Fibroblast of lung (primary cell): ENCODE measurements around the gene NPS. TPM values are rescaled to one million over a fixed set of nuclear protein-coding genes. Genes with fewer than 3 reads are reported as not detected.

Experiments used
- DNase-seq, 2 donors: peaks; one replicate each; pipeline versions ENCODE4 v3.0.0 to v3.0.0-alpha.2; 2010; ENCODE audit warnings: low read depth in 2 of 2
- H2AFZ ChIP-seq: 2 replicates; pipeline ENCODE4 v1.5.1; 2012; ENCODE audit warnings: low read length, control low read depth, inconsistent platforms
- H3K27ac ChIP-seq: 2 replicates; pipeline ENCODE4 v1.5.1; 2011; ENCODE audit warnings: low read length, control low read depth; ENCODE audit not compliant: insufficient read depth
- H3K27me3 ChIP-seq: 2 replicates; pipeline ENCODE4 v1.5.1; 2011; ENCODE audit warnings: mild to moderate bottlenecking, low read length; ENCODE audit not compliant: control insufficient read depth, insufficient read depth
- H3K36me3 ChIP-seq: 2 replicates; pipeline ENCODE4 v1.5.1; 2011; ENCODE audit warnings: low read length; ENCODE audit not compliant: control insufficient read depth, insufficient read depth
- H3K4me1 ChIP-seq: 2 replicates; pipeline ENCODE4 v1.5.1; 2011; ENCODE audit warnings: low read length; ENCODE audit not compliant: control insufficient read depth, insufficient read depth; ENCODE audit errors: extremely low read depth
- H3K4me2 ChIP-seq: 2 replicates; pipeline ENCODE4 v1.5.1; 2011; ENCODE audit warnings: low read length, control low read depth; ENCODE audit not compliant: insufficient read depth; ENCODE audit errors: extremely low read depth
- H3K4me3 ChIP-seq, 4 experiments: fragments of 200-600 bp in 1 of 4; sonication (generic) in 1 of 4; replicated peaks in 1 of 4; 2 replicates each; pipeline ENCODE4 v1.5.1; 2011 to 2016; ENCODE audit warnings: low read length in 4 of 4, low read depth in 3 of 4, mild to moderate bottlenecking in 3 of 4, control low read depth in 2 of 4, inconsistent platforms in 1 of 4, mixed read lengths in 1 of 4; ENCODE audit not compliant: insufficient read depth in 1 of 4; ENCODE audit errors: control extremely low read depth in 1 of 4
- H3K79me2 ChIP-seq: 2 replicates; pipeline ENCODE4 v1.5.1; 2012; ENCODE audit warnings: mild to moderate bottlenecking, low read length, inconsistent platforms; ENCODE audit not compliant: control insufficient read depth, insufficient read depth
- H3K9ac ChIP-seq: 2 replicates; pipeline ENCODE4 v1.5.1; 2011; ENCODE audit warnings: mild to moderate bottlenecking, low read length, control low read depth; ENCODE audit not compliant: insufficient read depth
- H3K9me3 ChIP-seq: 2 replicates; pipeline ENCODE4 v1.5.1; 2012; ENCODE audit warnings: low read depth, low read length; ENCODE audit not compliant: control insufficient read depth, insufficient read depth
- H4K20me1 ChIP-seq: 2 replicates; pipeline ENCODE4 v1.5.1; 2011; ENCODE audit warnings: low read length; ENCODE audit not compliant: control insufficient read depth, insufficient read depth; ENCODE audit errors: extremely low read depth
- EZH2 ChIP-seq: IDR thresholded peaks from 2 replicates; pipeline ENCODE4 v1.5.1; 2012; ENCODE audit warnings: low read length, control low read depth, mild to moderate bottlenecking; ENCODE audit errors: missing control alignments
- polyA plus RNA-seq, 2 donors: library from polyadenylated mRNA; depleted of rRNA in 1 of 2; stranded (reverse) in 1 of 2; unstranded in 1 of 2; fragments of >200 nt; gene quantifications; 2 replicates each; pipeline ENCODE4 v1.2.1, GENCODE V29; 2011 to 2012; ENCODE audit warnings: missing spikeins in 1 of 2
- total RNA-seq: library from RNA; depleted of rRNA; stranded (reverse); fragments of >200 nt; gene quantifications from 2 replicates; pipeline ENCODE4 v1.2.1, GENCODE V29; 2014
- TF ChIP-seq, protein P1 (sequence below), 2 donors: IDR thresholded peaks in 1 of 2; conservative IDR thresholded peaks in 1 of 2; 1 replicate in 1 of 2; 2 replicates in 1 of 2; pipeline ENCODE4 v1.5.1; 2011 to 2012; ENCODE audit warnings: low read length in 2 of 2, control low read depth in 1 of 2, inconsistent platforms in 1 of 2, low read depth in 1 of 2, mild to moderate bottlenecking in 1 of 2

Gene NPS
- total and polyA plus RNA-seq, 2 donors (not counting 1 experiment from before 2014, with no cell fraction given): not detected

DNA sequence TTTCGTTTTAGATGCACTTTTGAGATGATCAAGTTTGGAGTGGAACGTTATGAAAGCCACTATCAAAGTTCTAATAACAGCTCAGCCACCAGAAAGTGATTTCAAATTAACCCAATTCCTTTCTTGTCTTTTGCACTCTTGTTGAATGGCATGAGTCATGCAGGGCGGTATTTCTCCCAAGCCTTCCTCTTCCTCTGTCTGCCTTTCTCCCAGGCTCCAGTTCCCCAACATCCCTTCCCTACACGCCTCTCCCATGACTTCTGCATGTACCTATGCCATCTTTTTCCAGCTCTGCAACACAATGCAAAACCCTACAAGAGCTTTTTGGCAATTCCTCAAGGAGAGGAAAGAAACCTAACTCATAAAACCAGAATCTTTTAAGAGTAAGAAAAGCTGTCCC, 21.8 kb upstream of the NPS start:
- Histone ChIP-seq H3K36me3 (no peaks in the 10 kb centered on the region), H3K9ac (no peak overlapping the region), H3K79me2 (no peaks in the 10 kb centered on the region), H3K9me3 (no peaks in the 10 kb centered on the region), H3K4me1 (no peaks in the 10 kb centered on the region), H3K27me3 (no peaks in the 10 kb centered on the region), H4K20me1 (no peaks in the 10 kb centered on the region), H3K27ac (no peak overlapping the region), H3K4me2 (no peak overlapping the region), H3K4me3 (no peak overlapping the region), H2AFZ (no peak overlapping the region)
- DNase-seq: no peak
- no peak for TF ChIP-seq EZH2
- TF ChIP-seq, protein P1, sequence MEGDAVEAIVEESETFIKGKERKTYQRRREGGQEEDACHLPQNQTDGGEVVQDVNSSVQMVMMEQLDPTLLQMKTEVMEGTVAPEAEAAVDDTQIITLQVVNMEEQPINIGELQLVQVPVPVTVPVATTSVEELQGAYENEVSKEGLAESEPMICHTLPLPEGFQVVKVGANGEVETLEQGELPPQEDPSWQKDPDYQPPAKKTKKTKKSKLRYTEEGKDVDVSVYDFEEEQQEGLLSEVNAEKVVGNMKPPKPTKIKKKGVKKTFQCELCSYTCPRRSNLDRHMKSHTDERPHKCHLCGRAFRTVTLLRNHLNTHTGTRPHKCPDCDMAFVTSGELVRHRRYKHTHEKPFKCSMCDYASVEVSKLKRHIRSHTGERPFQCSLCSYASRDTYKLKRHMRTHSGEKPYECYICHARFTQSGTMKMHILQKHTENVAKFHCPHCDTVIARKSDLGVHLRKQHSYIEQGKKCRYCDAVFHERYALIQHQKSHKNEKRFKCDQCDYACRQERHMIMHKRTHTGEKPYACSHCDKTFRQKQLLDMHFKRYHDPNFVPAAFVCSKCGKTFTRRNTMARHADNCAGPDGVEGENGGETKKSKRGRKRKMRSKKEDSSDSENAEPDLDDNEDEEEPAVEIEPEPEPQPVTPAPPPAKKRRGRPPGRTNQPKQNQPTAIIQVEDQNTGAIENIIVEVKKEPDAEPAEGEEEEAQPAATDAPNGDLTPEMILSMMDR (conservative IDR thresholded peaks at IDR 0.05 in 1 of 2, IDR thresholded peaks at IDR 0.05 in 1 of 2; ENCODE audit: low read depth in 1 of 2, low read length in 2 of 2): no peak

DNA sequence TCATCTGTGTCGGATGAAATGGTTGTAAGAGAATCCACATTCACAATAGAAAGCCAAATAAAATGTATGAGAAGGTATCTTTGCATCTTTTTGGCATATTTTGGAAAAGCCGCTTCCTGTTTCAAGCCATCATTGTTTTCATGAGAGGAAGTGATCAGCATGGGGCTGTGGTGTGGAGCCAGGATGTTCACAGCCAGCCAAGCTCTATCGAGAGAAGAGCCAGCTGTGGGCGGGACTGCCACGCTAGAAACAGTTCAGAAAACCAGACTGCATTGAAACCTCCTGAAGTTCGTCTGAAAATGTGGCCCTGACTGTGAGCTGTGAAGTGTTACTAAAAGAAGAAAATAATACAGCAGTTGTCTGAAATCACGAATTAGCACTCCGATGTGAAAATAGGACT, 21.2 kb upstream of the NPS start:
- Histone ChIP-seq H3K4me3 (no peak overlapping the region), H3K9me3 (no peaks in the 10 kb centered on the region), H3K9ac (no peak overlapping the region), H3K27ac (no peak overlapping the region), H3K27me3 (no peaks in the 10 kb centered on the region), H3K36me3 (no peaks in the 10 kb centered on the region), H4K20me1 (no peaks in the 10 kb centered on the region), H3K79me2 (no peaks in the 10 kb centered on the region), H2AFZ (no peak overlapping the region), H3K4me1 (no peaks in the 10 kb centered on the region), H3K4me2 (no peak overlapping the region)
- DNase-seq: no peak
- TF ChIP-seq EZH2: no peak
- TF ChIP-seq, protein P1 (conservative IDR thresholded peaks at IDR 0.05 in 1 of 2, IDR thresholded peaks at IDR 0.05 in 1 of 2; ENCODE audit: low read depth in 1 of 2, low read length in 2 of 2): no peak

DNA sequence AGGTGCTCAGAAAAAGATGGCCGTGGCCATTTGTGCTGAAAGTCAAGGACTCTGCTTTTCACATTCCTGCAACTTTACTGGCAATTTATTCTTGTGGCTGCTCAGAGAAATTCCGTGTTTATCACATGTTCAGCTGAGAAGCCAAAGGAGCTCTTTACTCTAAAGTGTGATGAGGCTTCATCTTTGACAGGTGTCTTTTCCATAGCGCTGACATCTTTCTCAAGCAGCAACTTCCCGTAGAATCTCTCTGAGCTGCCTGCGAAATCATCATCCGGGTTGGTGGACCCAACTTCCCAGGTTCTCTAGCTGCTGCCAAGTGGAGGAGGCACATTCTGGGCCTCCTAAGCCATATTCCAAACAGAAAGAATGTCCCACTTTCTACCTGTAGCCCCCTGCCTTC, 16.9 kb upstream of the NPS start:
- no peak for TF ChIP-seq EZH2
- TF ChIP-seq, protein P1 (conservative IDR thresholded peaks at IDR 0.05 in 1 of 2, IDR thresholded peaks at IDR 0.05 in 1 of 2; ENCODE audit: low read depth in 1 of 2, low read length in 2 of 2): no peak
- Histone ChIP-seq H2AFZ (no peak overlapping the region), H3K9ac (no peak overlapping the region), H3K27me3 (no peaks in the 10 kb centered on the region), H3K27ac (no peak overlapping the region), H4K20me1 (no peaks in the 10 kb centered on the region), H3K9me3 (no peaks in the 10 kb centered on the region), H3K36me3 (no peaks in the 10 kb centered on the region), H3K4me1 (no peaks in the 10 kb centered on the region), H3K4me2 (no peak overlapping the region), H3K79me2 (no peaks in the 10 kb centered on the region), H3K4me3 (no peak overlapping the region)
- DNase-seq: no peak
